ENCODE data around the gene COPE.
"Not testable (repeated sequence)": the region's sequence is repeated elsewhere in the genome, so short reads cannot be mapped to it uniquely, and the experiment has no call there.

- TF ChIP-seq CTCF, POLR2A (IDR thresholded peaks at IDR 0.05): not testable (repeated sequence)
Observed at GRCh38 chr19:18952364-18953003, 33.3 kb upstream of the COPE start.
